Nephron (organoid): ENCODE results near the gene DNAJC11.

Experiments
- H3K27ac Mint-ChIP-seq, 3 experiments: 2 replicates each; pipeline ENCODE4 v1.8.0; 2020; ENCODE audit warnings: mixed read lengths in 3 of 3, mild to moderate bottlenecking in 2 of 3, moderate library complexity in 1 of 3
- H3K27me3 Mint-ChIP-seq: 2 replicates; pipeline ENCODE4 v1.8.0; 2021; ENCODE audit warnings: low read depth, mild to moderate bottlenecking, moderate library complexity, mixed read lengths
- H3K36me3 Mint-ChIP-seq: 2 replicates; pipeline ENCODE4 v1.8.0; 2020; ENCODE audit warnings: low read depth, mixed read lengths
- H3K4me1 Mint-ChIP-seq: 2 replicates; pipeline ENCODE4 v1.8.0; 2020; ENCODE audit warnings: mixed read lengths
- H3K4me3 Mint-ChIP-seq, 3 experiments: 2 replicates each; pipeline ENCODE4 v1.8.0; 2020; ENCODE audit warnings: mild to moderate bottlenecking in 3 of 3, mixed read lengths in 3 of 3, moderate library complexity in 2 of 3
- H3K9me3 Mint-ChIP-seq: 2 replicates; pipeline ENCODE4 v1.8.0; 2020; ENCODE audit warnings: mixed read lengths
- CTCF ChIP-seq, 3 experiments: fragments of 200-600 bp; sonication (generic); IDR thresholded peaks; one replicate each; pipeline ENCODE4 v1.5.0; 2021; ENCODE audit warnings: antibody characterized with exemption in 3 of 3; ENCODE audit not compliant: unreplicated experiment in 3 of 3

DNAJC11 gene

DNA sequence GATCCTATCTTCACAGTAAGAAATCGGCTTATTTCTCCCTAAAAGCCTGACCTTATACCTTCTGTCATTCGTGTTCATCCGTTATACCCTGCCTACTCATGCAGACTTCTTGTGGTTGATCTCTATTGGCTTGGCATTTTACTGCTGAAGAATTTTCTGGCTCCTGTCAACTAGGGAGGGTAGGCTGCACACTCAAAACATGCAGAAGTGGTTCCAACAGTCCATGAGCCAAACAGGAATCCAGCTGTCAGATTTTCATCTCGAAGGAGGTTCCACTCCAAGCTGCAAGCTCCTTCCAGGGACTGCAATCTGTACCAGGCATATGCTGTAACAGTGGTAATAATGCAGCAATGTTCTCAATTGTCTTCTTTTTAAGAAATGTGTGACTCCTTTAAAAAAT lies 10.1 kb downstream of the DNAJC11 start:
- no peaks in the 10 kb centered on the region for H3K27me3 Mint-ChIP-seq
- TF ChIP-seq CTCF (IDR thresholded peaks at IDR 0.05; ENCODE audit: unreplicated experiment in 3 of 3), result no peak
- H3K4me3 Mint-ChIP-seq, result no peak overlapping the region
- peaks cover 7% of the 10 kb centered on the region for H3K36me3 Mint-ChIP-seq
- no peaks in the 10 kb centered on the region for H3K9me3 Mint-ChIP-seq
- peak overlapping the region; percentile 47 to 88 (median 49) for H3K27ac Mint-ChIP-seq
- H3K4me1 Mint-ChIP-seq, result peaks cover 4% of the 10 kb centered on the region

DNA sequence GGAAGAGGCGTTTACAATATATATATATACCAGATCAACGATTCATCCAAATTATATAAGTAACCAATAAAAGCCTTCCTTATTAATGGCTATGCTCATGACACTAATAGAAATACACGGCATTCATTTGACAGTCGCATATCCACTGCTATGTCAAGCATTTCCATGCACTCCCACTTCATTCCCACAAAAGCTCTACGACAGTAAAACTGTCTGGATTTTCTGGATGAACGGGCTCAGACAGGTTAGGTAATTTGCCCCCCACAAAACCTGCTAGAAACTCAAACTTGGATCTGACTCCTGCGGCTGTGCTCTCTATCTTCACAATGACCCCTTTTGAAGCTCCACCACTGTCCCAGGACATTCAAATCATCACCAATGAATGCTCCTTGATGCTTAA lies 11.4 kb downstream of the DNAJC11 start:
- Mint-ChIP-seq H3K36me3 (peaks cover 7% of the 10 kb centered on the region), H3K27me3 (no peaks in the 10 kb centered on the region), H3K4me3 (no peak overlapping the region), H3K9me3 (no peaks in the 10 kb centered on the region), H3K4me1 (peaks cover 4% of the 10 kb centered on the region), H3K27ac (peak overlapping the region; percentile 49 to 88 (median 83))
- no peak for TF ChIP-seq CTCF (IDR thresholded peaks at IDR 0.05; ENCODE audit: unreplicated experiment in 3 of 3)

- peaks cover 7% of the 10 kb centered on the region for H3K36me3 Mint-ChIP-seq
- peaks cover 4% of the 10 kb centered on the region for H3K4me1 Mint-ChIP-seq
- no peak for TF ChIP-seq CTCF (IDR thresholded peaks at IDR 0.05; ENCODE audit: unreplicated experiment in 3 of 3)
- no peaks in the 10 kb centered on the region for H3K27me3 Mint-ChIP-seq
- H3K4me3 Mint-ChIP-seq, result no peak overlapping the region
- no peaks in the 10 kb centered on the region for H3K9me3 Mint-ChIP-seq
- peak overlapping the region; percentile 49 to 79 (median 78) for H3K27ac Mint-ChIP-seq
These were observed 12.9 kb downstream of the DNAJC11 start for GRCh38 chr1:6688757-6689156.

DNA sequence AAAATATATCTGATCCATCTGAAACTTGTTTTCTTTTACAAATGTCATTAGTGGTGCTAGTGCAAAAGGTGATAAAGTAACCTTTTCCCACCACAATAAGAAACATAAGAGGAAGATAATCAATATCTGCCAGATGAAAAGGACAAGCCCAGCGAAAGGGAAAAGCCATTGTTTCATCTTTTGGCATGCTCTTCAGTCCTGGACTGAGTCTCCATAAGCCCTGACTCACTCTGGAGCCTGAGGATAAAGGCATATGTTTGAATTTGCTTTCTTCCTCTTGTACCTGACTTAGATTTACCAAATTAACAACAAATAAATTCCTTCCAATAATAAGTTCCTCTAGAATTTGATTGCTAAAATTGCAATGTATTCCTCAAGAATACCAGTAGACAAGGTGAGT lies 13.6 kb downstream of the DNAJC11 start:
- TF ChIP-seq CTCF (IDR thresholded peaks at IDR 0.05; ENCODE audit: unreplicated experiment in 3 of 3), result no peak
- Mint-ChIP-seq H3K4me3 (no peak overlapping the region), H3K27me3 (no peaks in the 10 kb centered on the region), H3K36me3 (peaks cover 7% of the 10 kb centered on the region), H3K4me1 (peaks cover 4% of the 10 kb centered on the region), H3K9me3 (no peaks in the 10 kb centered on the region), H3K27ac (peak overlapping the region; percentile 49 to 79 (median 78))

GRCh38 chr1:6686294-6686693 lies 15.3 kb downstream of the DNAJC11 start:
- H3K9me3 Mint-ChIP-seq, result no peaks in the 10 kb centered on the region
- peaks cover 4% of the 10 kb centered on the region for H3K36me3 Mint-ChIP-seq
- H3K4me3 Mint-ChIP-seq, result no peak overlapping the region
- H3K4me1 Mint-ChIP-seq, result peaks cover 4% of the 10 kb centered on the region
- no peaks in the 10 kb centered on the region for H3K27me3 Mint-ChIP-seq
- TF ChIP-seq CTCF (IDR thresholded peaks at IDR 0.05; ENCODE audit: unreplicated experiment in 3 of 3), result no peak
- H3K27ac Mint-ChIP-seq, result no peak overlapping the region

DNA sequence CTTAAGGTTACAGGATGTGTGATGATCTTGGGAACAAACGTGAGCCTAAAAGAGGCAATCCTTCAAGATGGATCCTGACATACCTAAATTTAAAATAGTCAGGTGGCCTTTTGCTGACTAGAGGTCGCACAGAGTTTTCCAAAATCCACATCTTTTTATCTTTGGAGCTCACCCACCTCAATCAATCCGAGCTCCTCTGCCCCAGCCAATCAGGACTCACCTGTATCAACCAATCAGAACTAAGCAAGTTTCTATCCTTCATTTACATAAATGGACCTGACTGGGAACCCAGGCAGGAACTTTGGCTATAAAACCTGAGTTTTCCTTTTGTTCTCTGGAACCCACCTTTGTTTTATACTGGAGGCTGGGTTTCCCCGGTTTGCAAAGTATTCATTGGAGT lies 16.2 kb downstream of the DNAJC11 start:
- no peaks in the 10 kb centered on the region for H3K9me3 Mint-ChIP-seq

More for the DNA sequence above, 16.2 kb downstream of the DNAJC11 start:
- Mint-ChIP-seq H3K36me3 (peaks cover 6% of the 10 kb centered on the region), H3K27ac (no peak overlapping the region), H3K27me3 (no peaks in the 10 kb centered on the region), H3K4me1 (peaks cover 4% of the 10 kb centered on the region), H3K4me3 (no peak overlapping the region)
- TF ChIP-seq CTCF (IDR thresholded peaks at IDR 0.05; ENCODE audit: unreplicated experiment in 3 of 3), result no peak
